HG02885 (cell line): ENCODE data around the gene SUN1.

Experiments
- ATAC-seq: cut with Tn5 transposase; IDR thresholded peaks from one replicate; pipeline ENCODE4 v1.9.1; 2021; ENCODE audit warnings: mild to moderate bottlenecking; ENCODE audit not compliant: unreplicated experiment, poor library complexity

SUN1 gene

DNA sequence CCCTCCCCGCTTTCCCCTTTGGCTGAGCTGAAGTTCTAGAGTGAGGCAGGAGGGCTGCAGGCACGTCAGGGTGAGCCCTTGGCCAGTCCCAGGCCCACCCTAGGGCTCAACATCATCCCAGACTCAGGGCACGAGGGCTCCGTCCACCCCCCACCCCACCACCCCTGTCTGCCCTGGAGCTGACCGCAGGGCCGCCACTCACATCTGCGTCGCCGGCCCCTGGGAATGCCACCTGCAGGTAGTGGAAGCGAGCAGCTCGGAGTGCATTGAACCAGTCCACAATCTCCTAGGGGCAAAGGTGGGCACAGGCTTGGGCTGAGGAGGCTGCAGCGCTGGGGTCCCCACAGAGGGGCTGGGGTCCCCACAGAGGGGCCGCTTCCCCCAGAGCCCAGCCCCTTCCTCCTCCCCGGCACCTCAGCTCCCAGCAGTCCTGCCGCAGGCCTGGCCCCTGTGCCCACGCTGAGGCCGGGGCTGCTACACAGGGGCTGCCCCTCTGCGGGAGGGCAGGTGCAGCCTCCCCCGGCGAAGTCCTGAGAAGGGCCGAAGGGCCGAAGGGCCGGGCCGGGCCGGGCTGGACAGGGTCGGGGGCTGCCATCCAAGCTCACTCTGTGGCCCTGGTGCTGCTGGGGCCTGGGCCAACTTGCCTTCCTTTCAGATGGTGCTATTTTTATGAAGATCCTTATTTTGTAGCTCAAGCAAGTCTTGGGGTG is 68.2 kb downstream of the SUN1 start:
- no peak for ATAC-seq

DNA sequence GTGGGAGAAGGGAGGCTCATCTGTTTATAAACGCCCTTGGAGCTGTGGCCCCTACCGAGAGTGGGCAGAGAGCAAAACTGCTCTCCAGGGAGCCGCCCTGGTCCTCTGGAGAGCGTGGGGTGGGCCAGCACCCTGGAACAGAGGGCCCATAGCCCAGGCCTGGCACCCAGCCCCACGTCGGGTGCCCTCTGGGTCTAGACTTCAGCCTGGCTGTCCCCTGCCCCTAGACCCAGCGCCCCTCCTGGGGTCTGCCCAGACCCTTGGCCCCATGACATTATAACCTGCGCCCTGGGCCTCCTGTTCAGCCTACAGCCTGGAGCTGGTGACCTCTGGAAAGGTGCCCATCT is 68.7 kb downstream of the SUN1 start:
- ATAC-seq = no peak

DNA sequence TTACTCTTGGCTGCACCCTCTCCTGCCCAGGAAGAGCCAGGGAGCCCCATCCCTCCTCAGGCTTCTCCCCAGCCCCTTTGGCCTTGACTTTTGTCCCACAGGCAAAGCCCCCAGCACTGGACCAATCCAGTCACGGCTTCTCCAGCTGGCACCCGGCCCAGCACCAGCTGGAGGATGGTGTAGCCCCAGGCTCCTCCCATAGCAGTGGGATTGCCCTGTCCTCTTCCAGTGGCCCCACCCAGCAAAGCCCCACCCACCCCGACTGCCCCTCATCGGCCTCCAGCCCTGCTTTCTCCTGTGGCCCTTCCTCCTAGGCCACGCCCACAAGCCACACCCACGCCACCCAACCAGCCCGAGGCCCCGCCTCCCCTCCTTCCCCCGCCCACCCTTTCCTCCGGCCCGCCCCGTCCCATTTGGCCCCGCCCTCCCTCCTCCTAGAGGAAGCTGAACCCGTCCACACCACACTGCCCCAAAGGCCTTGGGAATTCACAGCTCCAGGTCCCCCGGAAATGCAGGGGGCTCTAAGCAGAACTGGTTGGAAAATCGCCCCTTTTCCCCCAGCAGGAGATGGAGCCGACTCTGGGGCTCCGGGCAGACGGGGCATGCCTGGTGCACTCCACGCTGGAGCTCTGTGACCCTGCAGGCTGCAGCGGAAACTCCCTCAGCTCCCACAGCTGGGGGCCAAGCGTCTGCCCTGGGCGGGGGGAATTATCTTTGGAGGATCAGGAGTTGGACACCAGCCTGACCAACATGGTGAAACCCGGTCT is 69.3 kb downstream of the SUN1 start:
- ATAC-seq = no peak

DNA sequence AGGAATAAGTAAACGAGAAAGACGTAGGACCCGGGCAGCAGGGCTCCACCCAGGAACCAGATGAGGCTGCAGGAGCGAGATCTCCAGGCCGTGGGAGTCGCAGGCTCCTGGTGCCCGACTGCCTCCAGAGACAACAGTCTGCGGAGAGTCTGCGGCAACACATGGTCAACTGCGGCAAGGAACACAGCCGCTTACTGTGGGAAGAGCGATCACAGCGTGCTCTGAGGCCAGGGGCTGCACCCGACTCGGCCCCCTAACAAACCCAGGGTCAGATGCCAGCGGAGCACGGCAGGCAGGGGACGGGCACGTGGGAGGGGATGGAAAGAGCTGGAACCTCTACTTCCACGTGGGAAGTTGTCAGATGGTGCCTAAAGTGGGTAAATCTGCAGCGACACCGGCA is 70.7 kb downstream of the SUN1 start:
- ATAC-seq = no peak

DNA sequence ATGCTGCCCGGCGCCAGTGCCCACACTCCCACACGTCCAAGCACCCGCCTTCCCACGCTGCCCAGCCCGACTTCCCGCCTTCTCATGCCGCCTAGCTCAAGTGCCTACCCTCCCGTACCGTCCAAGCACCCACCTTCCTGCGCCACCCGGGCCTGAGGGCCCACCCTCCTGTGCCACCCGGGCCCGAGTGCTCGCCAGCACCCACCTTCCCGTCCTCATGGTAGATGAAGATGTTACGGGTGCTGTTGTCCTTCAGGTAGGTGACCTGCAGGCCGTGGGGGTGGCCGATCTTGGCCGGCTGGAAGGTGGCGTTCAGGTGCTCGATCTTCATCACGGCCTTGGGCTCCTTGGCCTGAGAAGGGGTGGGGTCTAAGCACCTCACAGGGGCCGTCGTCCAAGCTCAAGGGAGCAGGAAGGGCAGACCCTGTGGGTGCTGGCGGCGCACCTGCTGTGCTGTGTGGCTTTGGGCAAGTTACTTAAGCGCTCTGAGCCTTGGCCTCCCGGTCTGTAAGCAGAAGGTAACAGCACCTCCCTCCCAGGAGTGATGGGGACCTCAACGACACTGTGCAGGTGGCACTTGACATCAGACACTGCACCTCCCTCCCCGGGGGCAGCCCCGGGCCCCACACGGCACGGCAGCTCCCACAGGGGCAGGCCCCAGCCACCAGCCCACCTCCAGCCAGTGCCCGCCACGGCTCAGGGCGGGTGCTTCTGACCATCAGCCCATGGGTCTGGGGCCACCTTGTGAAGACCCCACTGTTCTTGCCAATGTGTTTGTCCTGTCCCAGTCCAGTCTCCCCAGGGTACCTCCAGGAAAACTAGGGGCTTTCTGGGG is 71.9 kb downstream of the SUN1 start:
- ATAC-seq = no peak

DNA sequence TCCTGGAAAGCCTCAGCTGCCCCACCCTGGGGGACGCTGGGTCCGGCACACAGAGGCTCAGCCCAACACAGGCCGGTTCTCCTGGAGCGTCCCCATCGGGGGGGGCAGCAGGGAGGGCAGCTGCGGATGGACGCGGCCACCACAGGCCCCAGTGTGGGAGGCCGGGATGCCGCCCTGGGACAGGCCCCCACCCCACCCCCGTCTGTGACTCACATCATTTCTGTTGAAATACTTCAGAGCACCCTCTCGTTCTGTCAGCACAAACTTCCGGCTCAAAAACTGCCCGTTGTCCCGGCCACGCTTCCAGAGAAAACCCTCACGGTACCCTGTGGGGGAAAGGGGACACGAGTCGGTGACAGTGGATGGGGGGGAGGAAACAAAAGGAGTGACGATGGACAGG is 72.6 kb downstream of the SUN1 start:
- no peak for ATAC-seq

DNA sequence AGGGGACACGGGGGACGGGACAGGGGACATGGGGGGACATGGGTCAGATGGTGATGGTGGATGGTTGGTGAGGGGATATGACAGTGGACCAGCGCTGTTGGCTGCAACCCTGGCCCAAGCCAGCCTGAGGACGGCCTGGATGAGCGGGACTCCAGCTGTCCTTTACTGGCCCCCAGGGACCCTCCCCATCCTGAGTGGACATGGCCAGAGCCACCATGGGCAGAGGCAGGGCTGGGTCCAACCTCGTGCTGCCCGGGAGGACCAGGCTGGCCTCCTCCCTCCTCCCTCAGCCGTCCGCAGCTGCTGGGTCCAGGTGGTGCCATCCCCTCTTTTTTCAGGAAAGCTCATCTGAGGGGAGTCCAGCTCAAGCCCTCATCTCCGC is 74.5 kb downstream of the SUN1 start:
- no peak for ATAC-seq

DNA sequence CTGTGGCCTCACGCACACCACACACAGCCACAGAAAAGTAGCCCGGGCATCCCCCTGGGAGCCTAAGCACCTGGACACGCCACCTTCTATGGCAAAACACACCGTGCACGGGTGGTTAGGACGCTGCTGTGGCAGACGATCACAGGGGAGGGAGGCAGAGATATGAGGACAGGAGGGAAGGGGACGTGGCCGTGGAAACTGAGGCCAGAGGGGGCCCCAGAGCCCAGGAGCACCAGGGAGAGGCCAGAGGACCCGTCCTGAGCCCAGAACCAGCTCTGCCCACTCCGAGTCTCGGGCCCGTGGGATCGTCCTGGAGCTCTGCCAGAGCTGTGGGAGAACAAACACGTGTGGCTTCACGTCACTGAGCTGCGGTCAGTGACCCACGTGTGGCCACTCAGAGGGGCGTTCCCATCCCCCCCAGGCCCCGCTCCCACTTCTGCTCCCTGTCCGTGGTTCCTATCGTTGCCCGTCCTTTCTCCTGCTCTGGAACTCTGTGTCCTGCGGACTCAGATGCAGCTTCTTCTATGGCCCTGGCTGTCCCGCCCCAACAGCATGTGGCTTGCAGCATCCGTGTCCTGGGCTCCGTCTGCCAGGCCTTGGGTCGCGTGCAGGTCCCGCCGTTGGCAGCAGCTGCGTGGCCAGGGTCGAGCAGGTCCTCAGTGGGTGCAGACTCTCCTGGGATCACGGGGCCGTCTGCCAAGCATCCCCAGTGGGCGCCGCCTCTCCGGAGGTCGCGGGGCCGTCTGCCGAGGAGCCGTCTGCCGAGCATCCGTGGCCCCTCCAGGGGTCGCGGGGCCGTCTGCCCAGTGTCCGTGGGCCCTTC is 75.1 kb downstream of the SUN1 start:
- ATAC-seq = no peak

DNA sequence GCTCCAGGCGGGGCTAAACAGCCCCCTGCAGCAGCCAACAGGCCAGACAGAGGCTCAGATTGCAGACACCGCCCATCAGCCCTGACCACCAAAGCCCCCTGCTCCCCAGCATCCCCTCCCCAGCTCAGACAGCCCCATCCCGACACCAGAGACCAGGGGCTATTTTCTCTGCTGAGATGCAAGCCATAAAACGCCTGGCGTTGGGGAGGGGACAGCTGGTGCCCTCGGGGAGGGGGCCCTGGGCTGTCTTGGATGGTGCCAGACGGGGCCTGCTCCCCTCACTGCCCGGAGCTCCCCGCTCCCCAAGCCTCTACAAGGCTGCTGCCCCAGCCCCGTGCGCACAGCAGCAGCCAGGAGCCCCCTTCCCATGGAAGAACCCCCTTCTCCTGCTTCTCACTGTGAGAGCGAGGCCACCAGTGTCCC is 75.9 kb downstream of the SUN1 start:
- ATAC-seq = no peak

DNA sequence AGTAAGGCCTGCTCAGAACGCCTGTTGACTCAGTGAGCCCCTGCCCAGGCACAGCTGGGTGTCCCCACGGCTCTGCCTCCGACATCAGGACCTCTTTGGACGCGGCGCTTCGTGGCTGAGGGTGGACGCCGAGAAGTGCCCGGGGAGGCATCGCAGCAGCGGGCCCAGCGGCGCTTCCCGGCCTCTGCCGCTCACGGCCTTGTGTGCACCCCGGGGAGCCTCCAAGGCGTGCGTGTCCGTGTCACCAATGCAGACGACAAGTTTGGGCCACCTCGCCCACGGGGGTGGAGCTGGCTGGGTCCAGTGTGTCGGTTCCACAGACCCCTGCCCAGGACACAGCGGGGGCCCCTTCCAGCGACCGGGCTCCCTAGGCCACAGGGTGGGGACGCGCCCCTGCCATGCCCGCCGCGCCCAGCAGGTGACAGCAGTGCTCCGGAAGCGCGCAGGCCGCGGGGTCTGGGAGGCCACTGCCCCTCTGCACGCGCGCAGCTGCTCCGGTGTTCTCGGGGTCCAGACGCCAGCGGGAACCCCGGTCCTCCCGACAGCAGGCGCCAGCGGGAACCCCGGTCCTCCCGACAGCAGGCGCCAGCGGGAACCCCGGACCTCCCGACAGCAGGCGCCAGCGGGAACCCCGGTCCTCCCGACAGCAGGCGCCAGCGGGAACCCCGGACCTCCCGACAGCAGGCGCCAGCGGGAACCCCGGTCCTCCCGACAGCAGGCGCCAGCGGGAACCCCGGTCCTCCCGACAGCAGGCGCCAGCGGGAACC is 76.5 kb downstream of the SUN1 start:
- ATAC-seq = peak; percentile 87

DNA sequence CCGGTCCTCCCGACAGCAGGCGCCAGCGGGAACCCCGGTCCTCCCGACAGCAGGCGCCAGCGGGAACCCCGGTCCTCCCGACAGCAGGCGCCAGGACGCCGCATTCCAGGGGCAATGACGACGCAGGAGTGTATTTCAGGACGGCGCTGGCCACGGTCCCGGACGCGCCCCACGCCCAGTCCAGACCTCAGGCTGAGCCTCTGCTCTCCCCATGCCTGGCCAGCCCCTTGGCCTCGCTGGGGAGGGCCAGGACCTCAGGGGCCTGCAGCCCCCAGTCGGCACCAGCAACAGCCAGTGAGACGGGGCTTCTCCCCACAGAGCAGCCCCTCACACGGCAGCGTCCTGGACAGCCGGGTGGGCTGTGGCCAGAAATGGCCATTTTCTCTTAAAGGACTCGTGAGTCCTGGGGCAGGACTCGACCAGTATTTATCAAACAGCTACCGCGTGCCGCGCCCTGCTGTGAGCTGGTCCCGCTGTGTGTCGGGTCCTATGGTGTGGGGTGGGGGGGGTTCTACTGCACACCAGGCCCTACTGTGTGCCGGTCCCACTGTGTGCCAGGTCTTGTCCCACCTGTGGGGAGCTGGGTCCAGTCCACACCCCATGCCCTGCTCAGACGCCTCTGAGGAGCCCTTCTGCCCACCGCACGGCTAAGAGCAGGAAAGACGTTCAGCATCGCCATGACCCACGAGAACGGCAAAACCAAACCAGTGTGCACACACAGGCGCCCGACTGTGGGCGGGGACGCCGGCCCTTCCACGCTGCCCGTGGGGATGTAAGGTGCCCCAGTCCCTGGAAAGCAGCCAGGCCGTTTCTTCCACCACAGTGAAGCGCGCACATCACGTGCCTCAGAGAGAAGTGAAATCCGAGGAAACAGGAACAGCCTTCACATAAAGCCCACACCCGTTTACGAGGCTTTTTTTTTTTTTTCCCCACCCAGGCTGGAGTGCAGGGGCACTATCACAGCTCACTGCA is 77.4 kb downstream of the SUN1 start:
- no peak for ATAC-seq

DNA sequence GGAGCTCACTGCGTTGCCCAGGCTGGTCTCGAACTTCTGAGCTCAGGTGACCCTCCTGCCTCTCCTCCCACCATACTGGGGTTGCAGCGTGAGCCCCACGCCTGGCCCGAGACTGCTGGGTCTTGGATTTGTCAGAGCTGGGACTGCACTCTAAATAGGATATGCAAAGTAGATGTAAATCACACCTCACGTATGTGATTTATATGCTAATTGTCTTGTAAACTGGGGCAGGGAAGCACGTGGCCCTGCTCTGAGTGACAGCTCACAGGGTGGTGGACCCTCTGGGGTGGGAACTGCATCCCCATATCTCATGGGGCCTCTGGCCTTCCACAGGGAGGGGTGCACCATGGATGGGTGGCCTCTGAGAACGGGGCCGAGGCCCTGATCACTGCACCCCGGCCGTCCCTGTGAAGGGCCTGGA is 78.2 kb downstream of the SUN1 start:
- no peak for ATAC-seq

DNA sequence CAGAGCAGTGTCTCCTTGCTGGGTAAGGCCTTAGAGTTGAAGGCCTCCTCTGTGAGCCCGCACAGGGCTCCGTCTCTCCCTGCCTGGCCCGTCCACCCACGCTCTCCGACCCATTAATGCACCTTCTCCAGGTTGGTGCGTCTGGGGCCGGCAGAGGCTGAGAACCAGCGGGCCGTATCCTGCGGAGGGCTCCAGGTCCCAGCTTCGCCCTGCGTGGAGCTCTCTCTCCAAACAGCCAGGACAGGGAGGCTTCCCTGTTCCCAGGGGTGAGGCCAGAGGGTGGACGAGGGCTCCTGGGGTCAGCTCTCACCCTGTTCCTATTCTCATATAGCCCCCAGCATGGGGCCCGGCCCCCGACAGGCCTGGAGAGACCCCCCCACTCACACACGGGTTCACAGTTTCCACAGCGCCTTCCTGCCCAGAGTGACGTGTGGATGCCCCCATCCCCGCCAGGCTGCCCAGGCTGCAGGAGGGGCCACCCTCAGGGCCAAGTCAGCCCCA is 78.7 kb downstream of the SUN1 start:
- ATAC-seq = no peak

DNA sequence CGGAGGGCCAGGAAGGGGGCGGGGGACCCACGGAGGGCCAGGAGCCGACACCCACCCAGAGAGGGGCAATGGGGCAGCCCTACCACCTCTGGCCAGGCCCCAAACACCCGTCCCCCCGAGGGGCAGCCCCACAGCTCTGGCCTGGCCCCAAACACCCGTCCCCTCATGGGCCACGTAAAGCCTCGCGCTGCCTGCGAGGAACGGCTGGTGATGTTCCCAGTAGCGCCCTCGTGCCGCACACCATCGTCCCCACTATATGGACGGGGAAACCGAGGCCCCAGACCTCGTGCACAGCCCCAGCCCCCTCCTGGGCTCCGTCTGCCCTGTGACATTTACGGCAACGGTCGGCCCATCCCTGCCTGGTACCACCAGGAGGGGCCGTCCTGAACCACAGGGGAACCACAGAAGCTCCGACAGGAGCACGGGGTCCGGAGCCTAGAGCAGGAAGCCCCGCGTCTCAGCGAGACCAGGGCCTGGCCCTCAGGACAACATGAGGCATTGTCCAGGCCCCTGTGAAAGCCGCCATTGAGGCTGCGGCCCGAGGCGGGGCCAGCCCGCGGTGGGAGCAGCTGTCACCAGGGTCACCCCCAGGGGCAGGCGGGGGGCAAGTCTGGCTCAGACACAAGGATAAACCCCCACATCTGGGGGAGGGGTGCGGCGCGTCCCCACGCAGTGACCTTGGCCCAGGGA is 79.7 kb downstream of the SUN1 start:
- ATAC-seq = no peak

DNA sequence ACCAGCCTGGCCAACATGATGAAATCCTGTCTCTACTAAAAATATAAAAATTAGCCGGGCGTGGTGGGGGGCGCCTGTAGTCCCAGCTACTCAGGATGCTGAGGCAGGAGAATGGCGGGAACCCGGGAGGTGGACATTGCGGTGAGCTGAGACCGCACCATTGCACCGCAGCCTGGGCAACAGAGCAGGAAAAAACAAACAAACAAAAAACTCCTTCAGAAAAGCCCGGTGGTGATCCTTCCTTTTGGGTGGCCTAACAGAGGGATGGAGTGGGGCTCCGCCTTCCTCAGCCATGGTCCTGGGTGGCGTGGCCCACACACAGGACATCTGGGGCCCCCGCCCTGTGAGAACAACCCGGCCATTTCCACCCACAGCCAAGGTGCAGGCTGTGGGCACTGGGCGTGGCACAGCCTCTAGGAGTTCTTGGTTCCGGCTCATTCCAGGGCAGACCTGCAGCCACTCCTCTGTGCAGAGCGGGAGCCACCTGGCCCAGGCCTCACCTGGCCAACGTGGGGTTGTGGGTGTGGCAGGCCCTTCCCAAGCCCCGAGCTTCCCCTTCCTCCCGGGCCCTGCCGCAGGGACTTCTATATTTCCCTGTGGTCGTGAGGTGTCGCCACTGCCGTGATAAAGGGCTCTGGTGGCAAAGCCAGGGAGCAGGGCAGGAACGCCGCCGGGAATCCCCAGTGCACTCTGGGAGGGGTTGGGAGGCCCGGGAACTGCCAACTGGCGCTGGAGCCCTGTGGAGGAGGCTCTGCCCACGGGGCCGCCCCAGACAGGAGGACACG is 81.7 kb downstream of the SUN1 start:
- ATAC-seq = no peak

DNA sequence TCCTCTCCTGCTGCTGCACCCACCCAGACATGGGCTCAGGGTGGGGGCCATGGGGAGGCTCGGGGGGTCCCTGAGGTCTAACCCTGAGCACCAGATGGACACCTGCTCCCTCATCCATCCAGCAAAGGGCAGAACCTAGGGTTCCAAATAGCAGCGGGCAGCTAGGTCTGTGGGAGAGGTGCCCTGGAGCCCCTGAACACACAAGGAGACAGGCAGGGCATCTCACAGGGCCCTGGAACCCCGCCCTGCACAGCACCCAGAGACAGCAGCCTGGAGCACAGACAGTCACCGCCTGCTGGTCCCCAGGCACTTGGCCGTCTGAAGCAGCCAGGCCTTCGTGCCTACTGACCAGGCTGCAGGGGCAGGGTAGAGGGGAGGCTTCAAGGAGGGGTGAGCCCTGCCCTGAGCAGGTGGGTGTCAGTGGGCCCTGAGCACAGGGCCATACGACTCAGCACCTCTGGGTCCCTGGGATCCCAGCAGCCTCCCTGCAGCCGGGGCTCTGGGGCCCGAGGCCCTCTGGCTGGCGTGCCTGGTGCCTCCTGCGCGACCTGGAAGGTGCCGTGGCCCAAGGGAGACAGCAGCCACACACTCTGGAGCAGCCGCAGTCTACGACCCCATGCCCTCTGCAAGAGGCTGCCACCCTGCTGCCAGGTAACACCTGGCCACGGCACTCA is 82.4 kb downstream of the SUN1 start:
- no peak for ATAC-seq
